HG03097 (cell line): ENCODE measurements around the gene PLET1.
"Not testable (repeated sequence)": the region's sequence is repeated elsewhere in the genome, so short reads cannot be mapped to it uniquely, and the experiment has no call there.

Experiments used
- ATAC-seq: cut with Tn5 transposase; IDR thresholded peaks from one replicate; pipeline ENCODE4 v1.9.1; 2021; ENCODE audit not compliant: unreplicated experiment, low FRiP score

Gene PLET1

GRCh38 chr11:112215621-112216020 is 45.0 kb downstream of the PLET1 start:
- ATAC-seq = no peak

- no peak for ATAC-seq
Measured at GRCh38 chr11:112213753-112214152, 46.9 kb downstream of the PLET1 start.

- no peak for ATAC-seq
Measured at GRCh38 chr11:112212710-112213109, 48.0 kb downstream of the PLET1 start.

GRCh38 chr11:112212290-112212689 is 48.4 kb downstream of the PLET1 start:
- no peak for ATAC-seq

GRCh38 chr11:112211536-112211935 is 49.1 kb downstream of the PLET1 start:
- no peak for ATAC-seq

- no peak for ATAC-seq
Measured at GRCh38 chr11:112210890-112211289, 49.8 kb downstream of the PLET1 start.

- no peak for ATAC-seq
Measured at GRCh38 chr11:112206071-112206470, 54.6 kb downstream of the PLET1 start.

GRCh38 chr11:112200252-112200651 is 60.4 kb downstream of the PLET1 start:
- no peak for ATAC-seq

- not testable (repeated sequence) for ATAC-seq
Measured at GRCh38 chr11:112199101-112199500, 61.6 kb downstream of the PLET1 start.
